Measurements from ENCODE around the gene SPDYE3. TPM values are rescaled to one million over a fixed set of nuclear protein-coding genes. Genes with fewer than 3 reads are reported as not detected.

Gene SPDYE3
- total and polyA plus RNA-seq, 2 of the 4 experiments (the other 2 are of a cell fraction): not detected

DNA sequence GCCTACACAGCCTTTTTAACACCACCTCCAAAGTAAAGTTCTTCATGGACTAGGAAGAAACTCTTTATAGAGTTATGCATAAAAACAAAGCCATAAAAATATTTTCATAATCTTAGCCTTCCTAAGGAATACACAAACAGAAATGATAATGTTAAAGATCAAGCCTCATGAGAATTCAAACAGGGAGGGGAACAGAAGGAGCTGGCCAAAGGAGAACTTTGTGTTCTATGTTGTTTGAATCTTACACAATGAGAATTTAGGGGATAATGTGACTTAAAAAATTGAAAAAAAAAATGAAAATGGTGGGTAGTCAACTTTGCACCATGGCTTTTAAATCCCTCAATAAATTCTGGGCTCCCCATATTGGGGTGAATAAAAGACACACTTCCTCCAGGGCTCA is 41.3 kb downstream of the SPDYE3 start:
- in situ Hi-C loops (cut with MboI; ENCODE audit: low sequenced_read_pairs) (loop anchor here (10.0 kb wide), 1 partner anchor 214 kb away; no protein-coding TSS in a partner anchor), intact Hi-C loops (cut with micrococcal nuclease) (no loop called here), dilution Hi-C loops (cut with HindIII; ENCODE audit: low sequenced_read_pairs, unreplicated experiment) (no loop called here)
- CTCF ChIA-PET: interaction anchor here (0.6 kb wide), 1 partner anchor 98 kb away, joined by 3 read pairs; no protein-coding TSS in a partner anchor
- no peak for ATAC-seq (ENCODE audit: low read depth)
- Histone ChIP-seq H2BK15ac (ENCODE audit: low read depth, low read length) (no peak overlapping the region), H3K9ac (ENCODE audit: low read depth, low read length) (no peak overlapping the region), H3K4ac (ENCODE audit: low read depth, low read length) (no peak overlapping the region), H4K5ac (ENCODE audit: low read depth, low read length) (no peak overlapping the region), H3K9me1 (ENCODE audit: insufficient read depth, low read length) (no peaks in the 10 kb centered on the region), H3K27me3 (ENCODE audit: control insufficient read depth, insufficient read depth, low read length) (no peaks in the 10 kb centered on the region), H2AK9ac (replicated peaks; ENCODE audit: low read depth, low read length, poor library complexity) (no peak overlapping the region), H3K4me3 (ENCODE audit: insufficient read depth, low read depth, low read length) (no peak overlapping the region), H3K9me3 (ENCODE audit: control insufficient read depth, insufficient read depth, low read length) (no peaks in the 10 kb centered on the region), H2AK5ac (ENCODE audit: low read depth, low read length) (no peak overlapping the region), H4K8ac (ENCODE audit: low read depth in 2 of 2, low read length in 2 of 2) (no peak overlapping the region), H3K23ac (ENCODE audit: low read depth, low read length) (no peak overlapping the region), H3K4me1 (ENCODE audit: control insufficient read depth, insufficient read depth, low read length) (peaks cover 4% of the 10 kb centered on the region), H4K91ac (ENCODE audit: insufficient read depth, low read depth, low read length) (no peak overlapping the region), H2BK120ac (ENCODE audit: low read depth, low read length) (no peak overlapping the region), H3K79me1 (ENCODE audit: low read depth in 1 of 2, low read length in 2 of 2) (peaks cover 16 to 28% of the 10 kb centered on the region in 2 experiments; a peak in 3 of 4 replicates), H4K20me1 (ENCODE audit: insufficient read depth, low read length) (peaks cover 4% of the 10 kb centered on the region), H2AFZ (replicated peaks; ENCODE audit: low read length, poor library complexity) (no peak overlapping the region), H3K56ac (ENCODE audit: extremely low read depth, insufficient read depth, low read length) (no peak overlapping the region), H2BK20ac (ENCODE audit: low read depth, low read length) (no peak overlapping the region), H2BK5ac (ENCODE audit: low read depth, low read length, poor library complexity, severe bottlenecking) (no peak overlapping the region), H3K4me2 (ENCODE audit: low read depth, low read length) (no peak overlapping the region), H3K36me3 (ENCODE audit: control insufficient read depth, insufficient read depth, low read length) (peaks cover 56% of the 10 kb centered on the region), H3K14ac (replicated peaks; ENCODE audit: low read depth, low read length) (no peak overlapping the region), H3K27ac (ENCODE audit: insufficient read depth, low read length) (no peak overlapping the region), H3K18ac (ENCODE audit: low read depth, low read length) (no peak overlapping the region)
- POLR2A ChIA-PET (ENCODE audit: unreplicated experiment): no interaction called here
- no TSS peak for BruUV-seq (replicated peaks)
- no peak for DNase-seq
- TF ChIP-seq MXI1 (IDR thresholded peaks at IDR 0.05; ENCODE audit: borderline replicate concordance, low read depth, low read length) (no peak), RAD21 (IDR thresholded peaks at IDR 0.05; ENCODE audit: low read length) (no peak), RFX5 (IDR thresholded peaks at IDR 0.05; ENCODE audit: low read depth, low read length) (no peak), SMC3 (IDR thresholded peaks at IDR 0.05; ENCODE audit: low read depth, low read length) (no peak), NFE2L2 (IDR thresholded peaks at IDR 0.05; ENCODE audit: low read depth, low read length) (no peak), POLR2A (IDR thresholded peaks at IDR 0.05; ENCODE audit: low read depth, low read length) (no peak), BHLHE40 (IDR thresholded peaks at IDR 0.05; ENCODE audit: low read depth, low read length) (no peak), CEBPB (IDR thresholded peaks at IDR 0.05; ENCODE audit: low read depth, low read length) (no peak), RCOR1 (IDR thresholded peaks at IDR 0.05; ENCODE audit: insufficient replicate concordance, low read length) (no peak)
- TF ChIP-seq, protein P1, sequence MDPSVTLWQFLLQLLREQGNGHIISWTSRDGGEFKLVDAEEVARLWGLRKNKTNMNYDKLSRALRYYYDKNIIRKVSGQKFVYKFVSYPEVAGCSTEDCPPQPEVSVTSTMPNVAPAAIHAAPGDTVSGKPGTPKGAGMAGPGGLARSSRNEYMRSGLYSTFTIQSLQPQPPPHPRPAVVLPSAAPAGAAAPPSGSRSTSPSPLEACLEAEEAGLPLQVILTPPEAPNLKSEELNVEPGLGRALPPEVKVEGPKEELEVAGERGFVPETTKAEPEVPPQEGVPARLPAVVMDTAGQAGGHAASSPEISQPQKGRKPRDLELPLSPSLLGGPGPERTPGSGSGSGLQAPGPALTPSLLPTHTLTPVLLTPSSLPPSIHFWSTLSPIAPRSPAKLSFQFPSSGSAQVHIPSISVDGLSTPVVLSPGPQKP (IDR thresholded peaks at IDR 0.05; ENCODE audit: borderline replicate concordance, low read depth, low read length): no peak
- TF ChIP-seq, protein P2, sequence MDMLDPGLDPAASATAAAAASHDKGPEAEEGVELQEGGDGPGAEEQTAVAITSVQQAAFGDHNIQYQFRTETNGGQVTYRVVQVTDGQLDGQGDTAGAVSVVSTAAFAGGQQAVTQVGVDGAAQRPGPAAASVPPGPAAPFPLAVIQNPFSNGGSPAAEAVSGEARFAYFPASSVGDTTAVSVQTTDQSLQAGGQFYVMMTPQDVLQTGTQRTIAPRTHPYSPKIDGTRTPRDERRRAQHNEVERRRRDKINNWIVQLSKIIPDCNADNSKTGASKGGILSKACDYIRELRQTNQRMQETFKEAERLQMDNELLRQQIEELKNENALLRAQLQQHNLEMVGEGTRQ (IDR thresholded peaks at IDR 0.05; ENCODE audit: low read depth, low read length): no peak
